ENCODE measurements around the gene SMARCA1.

SMARCA1 gene

DNA sequence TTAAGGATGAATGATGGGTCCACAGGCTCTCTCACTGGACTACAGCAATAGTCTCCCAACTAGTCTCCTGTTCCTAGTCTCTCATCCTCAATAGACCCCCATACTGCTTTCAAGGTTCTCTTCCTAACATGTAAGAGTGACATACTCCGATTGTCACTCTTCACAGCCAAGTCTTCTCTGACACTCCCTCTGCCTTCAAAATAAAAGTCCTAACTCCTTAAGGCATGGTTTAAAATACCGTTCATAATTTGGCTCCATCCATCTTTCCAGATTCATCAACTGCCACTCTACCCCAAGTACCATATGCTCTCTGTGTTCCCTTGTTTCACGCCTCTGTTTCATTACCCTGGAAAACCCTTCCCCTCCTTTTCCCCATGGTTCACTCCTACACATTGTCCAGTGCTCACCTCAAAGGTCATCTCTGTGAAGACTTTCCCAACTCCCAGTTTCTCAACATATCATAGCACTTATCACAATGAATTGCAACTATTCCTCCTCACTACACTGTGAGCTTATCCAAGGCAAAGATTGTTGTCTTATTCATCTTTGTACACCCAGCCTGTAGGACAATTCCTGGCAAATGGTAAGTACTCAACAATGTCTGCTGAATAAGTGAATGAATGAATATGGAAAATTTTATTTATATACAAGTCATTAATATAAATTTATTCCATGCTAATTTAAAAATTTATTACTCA lies 26.0 kb downstream of the SMARCA1 start:
- TF ChIP-seq, protein P1, sequence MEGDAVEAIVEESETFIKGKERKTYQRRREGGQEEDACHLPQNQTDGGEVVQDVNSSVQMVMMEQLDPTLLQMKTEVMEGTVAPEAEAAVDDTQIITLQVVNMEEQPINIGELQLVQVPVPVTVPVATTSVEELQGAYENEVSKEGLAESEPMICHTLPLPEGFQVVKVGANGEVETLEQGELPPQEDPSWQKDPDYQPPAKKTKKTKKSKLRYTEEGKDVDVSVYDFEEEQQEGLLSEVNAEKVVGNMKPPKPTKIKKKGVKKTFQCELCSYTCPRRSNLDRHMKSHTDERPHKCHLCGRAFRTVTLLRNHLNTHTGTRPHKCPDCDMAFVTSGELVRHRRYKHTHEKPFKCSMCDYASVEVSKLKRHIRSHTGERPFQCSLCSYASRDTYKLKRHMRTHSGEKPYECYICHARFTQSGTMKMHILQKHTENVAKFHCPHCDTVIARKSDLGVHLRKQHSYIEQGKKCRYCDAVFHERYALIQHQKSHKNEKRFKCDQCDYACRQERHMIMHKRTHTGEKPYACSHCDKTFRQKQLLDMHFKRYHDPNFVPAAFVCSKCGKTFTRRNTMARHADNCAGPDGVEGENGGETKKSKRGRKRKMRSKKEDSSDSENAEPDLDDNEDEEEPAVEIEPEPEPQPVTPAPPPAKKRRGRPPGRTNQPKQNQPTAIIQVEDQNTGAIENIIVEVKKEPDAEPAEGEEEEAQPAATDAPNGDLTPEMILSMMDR (IDR thresholded peaks at IDR 0.05; ENCODE audit: control extremely low read depth, extremely low read depth, low read depth, missing control alignments): no peak
- no peak for DNase-seq (ENCODE audit: extremely low spot score)
- CTCF ChIA-PET: no interaction called here
- POLR2A ChIA-PET: no interaction called here

DNA sequence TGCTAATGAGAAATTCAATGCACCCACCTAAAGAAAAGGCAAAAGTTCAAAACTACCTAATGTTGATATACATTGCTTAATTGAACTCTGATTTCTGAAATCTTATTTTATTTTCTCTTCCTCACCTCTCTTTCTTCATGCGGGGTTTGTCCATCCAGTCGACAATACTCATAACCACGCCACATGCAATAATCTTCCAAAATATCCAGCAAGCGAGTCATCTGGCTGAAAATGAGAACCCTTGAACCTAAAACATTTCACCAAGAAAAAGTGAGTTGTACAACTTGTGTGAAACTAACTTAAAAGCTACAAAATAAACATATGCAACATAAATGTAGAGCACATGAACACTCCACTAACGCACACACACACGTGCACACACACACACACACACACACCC lies 26.7 kb downstream of the SMARCA1 start:
- CTCF ChIA-PET: interaction anchor here (0.6 kb wide), 1 partner anchor 310 kb away, joined by 3 read pairs; no protein-coding TSS in a partner anchor
- POLR2A ChIA-PET: no interaction called here
- DNase-seq (ENCODE audit: extremely low spot score): no peak
- TF ChIP-seq, protein P1 (IDR thresholded peaks at IDR 0.05; ENCODE audit: control extremely low read depth, extremely low read depth, low read depth, missing control alignments): no peak

DNA sequence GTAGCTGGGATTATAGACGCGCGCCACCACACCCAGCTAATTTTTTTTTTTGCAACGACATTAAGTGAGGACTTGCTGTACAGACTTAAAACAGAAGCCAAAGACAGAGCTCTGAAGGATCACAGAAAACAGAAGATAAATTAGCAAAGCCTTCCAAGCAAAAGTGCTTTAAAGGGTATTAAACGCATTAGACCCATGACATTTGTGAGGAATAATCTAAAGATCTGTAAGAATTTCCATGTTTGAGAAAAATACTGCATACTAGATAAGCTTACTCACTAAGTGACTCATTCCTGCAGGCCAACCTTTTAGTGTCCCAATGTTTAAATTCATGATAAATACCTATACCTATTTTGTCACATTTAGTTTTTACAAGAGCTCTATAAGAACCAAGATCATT lies 27.4 kb downstream of the SMARCA1 start:
- DNase-seq (ENCODE audit: extremely low spot score): no peak
- TF ChIP-seq, protein P1 (IDR thresholded peaks at IDR 0.05; ENCODE audit: control extremely low read depth, extremely low read depth, low read depth, missing control alignments): no peak
- CTCF ChIA-PET: interaction anchor here (1.0 kb wide), 1 partner anchor 10 kb away, joined by 3 read pairs; no protein-coding TSS in a partner anchor
- POLR2A ChIA-PET: no interaction called here

DNA sequence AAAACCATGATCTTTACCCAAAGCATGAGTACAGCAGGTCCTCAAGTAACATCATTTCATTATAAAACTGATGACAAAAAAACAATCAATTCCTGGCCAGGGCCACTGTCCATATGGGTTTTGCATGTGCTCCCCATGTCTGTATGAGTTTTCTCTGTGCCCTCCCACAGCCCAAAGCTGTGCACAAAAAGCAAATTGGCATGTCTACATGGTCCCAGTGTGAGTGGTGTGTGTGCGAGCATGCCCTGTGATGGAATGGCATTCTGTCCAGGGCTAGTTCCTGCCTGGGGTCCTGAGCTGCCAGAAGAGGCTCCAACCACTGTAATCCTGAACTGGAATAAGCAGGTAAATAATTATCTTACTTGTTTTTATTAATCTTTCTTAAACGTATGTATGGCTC lies 28.4 kb downstream of the SMARCA1 start:
- ChIA-PET POLR2A (no interaction called here), CTCF (interaction anchor here (1.0 kb wide), 1 partner anchor 11 kb away, joined by 3 read pairs; no protein-coding TSS in a partner anchor)
- TF ChIP-seq, protein P1 (IDR thresholded peaks at IDR 0.05; ENCODE audit: control extremely low read depth, extremely low read depth, low read depth, missing control alignments): no peak
- DNase-seq (ENCODE audit: extremely low spot score): no peak

DNA sequence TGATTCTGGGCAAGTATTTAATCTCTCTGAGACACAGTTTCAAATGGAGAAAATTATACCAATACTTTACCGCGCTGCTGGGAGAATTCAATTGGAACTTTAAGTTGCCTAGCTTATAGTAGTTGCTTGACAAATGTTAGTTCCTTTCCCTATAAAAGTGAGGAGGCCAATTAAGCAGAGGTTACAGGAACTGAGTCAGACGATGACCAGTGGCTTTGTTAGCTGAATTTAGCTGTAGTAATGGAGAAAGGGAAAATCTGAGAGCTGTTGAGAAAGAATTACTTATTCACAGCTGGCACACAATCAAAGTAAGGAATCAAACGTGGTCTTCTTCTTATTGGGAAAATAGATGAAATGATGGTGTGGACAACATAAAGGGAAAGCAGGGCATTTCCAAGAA lies 29.6 kb downstream of the SMARCA1 start:
- no peak for DNase-seq (ENCODE audit: extremely low spot score)
- CTCF ChIA-PET: no interaction called here
- POLR2A ChIA-PET: no interaction called here
- TF ChIP-seq, protein P1 (IDR thresholded peaks at IDR 0.05; ENCODE audit: control extremely low read depth, extremely low read depth, low read depth, missing control alignments): no peak

DNA sequence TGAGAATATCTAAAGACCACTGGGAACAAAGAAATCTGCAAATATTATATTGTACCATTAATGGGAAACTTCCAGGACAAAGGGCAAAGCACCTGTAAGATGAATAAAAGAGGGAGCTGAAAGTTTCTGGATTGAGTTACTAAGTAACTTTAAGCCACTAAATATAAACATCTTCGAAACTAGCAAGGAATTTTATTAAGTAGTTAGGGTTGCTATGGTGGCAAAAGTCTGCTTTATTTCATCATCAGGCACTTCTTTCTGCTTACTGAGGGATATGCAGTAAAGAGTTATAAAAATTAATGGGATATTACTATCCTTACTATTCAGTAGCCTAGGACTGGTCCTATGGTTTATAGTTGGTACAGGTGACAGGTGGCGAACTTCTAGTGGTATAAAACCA lies 33.0 kb downstream of the SMARCA1 start:
- DNase-seq (ENCODE audit: extremely low spot score): no peak
- ChIA-PET CTCF (interaction anchor here (1.4 kb wide), 1 partner anchor 12 kb away, joined by 3 read pairs; no protein-coding TSS in a partner anchor), POLR2A (no interaction called here)
- TF ChIP-seq, protein P1 (IDR thresholded peaks at IDR 0.05; ENCODE audit: control extremely low read depth, extremely low read depth, low read depth, missing control alignments): no peak

Data from GM10248 (cell line).